UCSD-AML1 (cell line): ENCODE results near the gene RPP40.
"Not testable (repeated sequence)": the region's sequence is repeated elsewhere in the genome, so short reads cannot be mapped to it uniquely, and the experiment has no call there.

Experiments
- DNase-seq: peaks from one replicate; lab custom pipeline; 2025; ENCODE audit not compliant: unreplicated experiment; lab: John Stamatoyannopoulos, UW

The RPP40 gene, protein sequence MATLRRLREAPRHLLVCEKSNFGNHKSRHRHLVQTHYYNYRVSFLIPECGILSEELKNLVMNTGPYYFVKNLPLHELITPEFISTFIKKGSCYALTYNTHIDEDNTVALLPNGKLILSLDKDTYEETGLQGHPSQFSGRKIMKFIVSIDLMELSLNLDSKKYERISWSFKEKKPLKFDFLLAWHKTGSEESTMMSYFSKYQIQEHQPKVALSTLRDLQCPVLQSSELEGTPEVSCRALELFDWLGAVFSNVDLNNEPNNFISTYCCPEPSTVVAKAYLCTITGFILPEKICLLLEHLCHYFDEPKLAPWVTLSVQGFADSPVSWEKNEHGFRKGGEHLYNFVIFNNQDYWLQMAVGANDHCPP

DNA sequence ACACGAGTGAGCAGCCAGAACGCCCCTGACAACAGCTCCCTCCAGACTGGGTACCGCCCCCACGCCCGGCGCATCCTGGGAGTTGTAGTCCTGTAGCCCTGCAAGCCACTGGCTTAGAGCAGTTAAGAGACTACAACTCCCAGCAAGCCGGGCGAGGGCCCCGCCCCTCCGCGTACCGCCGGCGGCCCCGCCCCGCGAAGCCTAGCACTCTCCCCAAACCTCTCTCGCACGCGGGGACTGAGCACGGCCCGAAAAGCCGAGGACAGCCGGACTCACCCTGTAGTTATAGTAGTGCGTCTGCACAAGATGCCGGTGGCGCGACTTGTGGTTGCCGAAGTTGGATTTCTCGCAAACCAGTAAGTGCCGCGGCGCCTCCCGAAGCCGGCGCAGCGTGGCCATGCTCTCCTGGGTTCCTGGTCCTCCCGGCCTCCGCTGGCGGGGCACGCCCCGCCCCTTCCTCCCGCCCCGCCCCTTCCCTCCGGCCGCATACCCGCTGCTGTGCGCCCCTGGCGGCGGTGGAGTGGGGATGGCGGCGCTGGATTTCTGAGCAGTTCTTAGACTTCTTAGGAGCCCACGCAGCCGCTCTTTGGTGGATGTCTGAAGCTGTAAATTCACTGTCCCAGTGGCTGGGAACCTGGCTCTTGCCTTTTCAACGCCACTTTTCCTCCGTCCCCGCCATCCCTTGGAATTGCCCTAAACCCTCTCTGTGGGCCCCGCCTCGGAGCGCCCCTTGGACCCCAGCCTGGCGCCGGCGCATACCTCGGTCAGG lies at the start of gene RPP40:
Gene RPP40, minus strand, starts transcription at position 434 of the 769 bp plus-strand sequence. Its CDS starts 35 bp downstream, at position 399.
- DNase-seq: peak; percentile 98

GRCh38 chr6:5053038-5053437 lies 49.2 kb upstream of the RPP40 start:
- DNase-seq: no peak

- no peak for DNase-seq
Measured at GRCh38 chr6:5051394-5051793, 47.6 kb upstream of the RPP40 start.

DNA sequence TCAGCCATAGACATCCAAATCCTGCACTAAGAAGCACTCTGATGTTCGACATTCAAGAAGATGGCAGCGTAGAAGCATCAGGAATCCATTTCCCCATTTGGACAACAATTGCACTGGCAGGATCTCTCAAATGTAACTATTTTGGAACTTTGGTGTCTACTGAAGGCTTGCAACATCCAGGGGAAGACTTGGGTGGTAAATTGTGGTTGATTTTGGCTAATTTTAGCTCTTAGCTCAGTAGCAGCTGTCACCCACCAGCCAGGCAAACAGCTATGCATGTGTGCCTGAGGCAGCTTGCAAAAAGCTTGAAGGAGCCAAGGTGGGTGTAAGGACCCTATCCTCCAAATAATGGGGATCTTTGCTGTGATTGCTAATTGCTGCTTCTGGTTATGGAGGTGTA lies 46.2 kb upstream of the RPP40 start:
- DNase-seq: no peak

- DNase-seq: no peak
Measured at GRCh38 chr6:5046430-5046829, 42.6 kb upstream of the RPP40 start.

DNA sequence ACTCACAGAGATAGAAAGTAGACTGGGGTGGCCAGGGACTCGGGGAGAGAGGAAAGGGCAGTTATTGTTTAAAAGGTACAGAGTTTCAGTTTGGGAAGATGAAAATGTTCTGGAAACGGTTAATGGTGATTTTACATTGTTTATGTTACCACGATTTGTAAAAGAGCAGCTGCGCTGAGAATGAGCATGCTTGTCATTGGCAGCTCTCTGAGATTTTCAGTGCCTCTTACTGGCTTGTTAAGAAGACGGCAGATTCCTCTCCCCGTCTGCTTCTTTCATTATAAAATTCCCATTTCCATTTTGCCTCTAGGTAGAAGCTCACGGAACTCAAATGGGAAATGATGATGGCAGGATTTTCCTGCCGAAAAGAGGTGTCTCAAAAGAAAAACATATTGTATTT lies 41.6 kb upstream of the RPP40 start:
- DNase-seq: no peak

- no peak for DNase-seq
Measured at GRCh38 chr6:5044866-5045265, 41.0 kb upstream of the RPP40 start.

DNA sequence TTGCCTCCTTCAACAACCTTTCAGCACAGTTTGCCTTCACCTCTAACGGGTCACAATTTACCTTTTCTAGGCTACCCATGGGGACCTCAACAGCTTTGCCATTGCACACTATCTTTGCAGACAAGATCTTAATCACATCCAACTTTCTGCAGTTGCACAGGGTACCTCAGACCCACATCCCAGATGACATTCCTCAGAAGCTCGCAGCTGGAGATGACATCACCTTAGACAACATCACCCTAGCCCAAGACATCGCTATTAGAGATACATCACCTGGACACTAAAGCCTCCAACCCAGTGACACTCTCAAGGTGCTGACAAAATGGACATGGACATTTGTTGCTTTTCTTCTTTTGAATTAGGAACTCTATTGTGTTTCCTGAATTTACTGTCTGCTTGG lies 38.6 kb upstream of the RPP40 start:
- DNase-seq: no peak

DNA sequence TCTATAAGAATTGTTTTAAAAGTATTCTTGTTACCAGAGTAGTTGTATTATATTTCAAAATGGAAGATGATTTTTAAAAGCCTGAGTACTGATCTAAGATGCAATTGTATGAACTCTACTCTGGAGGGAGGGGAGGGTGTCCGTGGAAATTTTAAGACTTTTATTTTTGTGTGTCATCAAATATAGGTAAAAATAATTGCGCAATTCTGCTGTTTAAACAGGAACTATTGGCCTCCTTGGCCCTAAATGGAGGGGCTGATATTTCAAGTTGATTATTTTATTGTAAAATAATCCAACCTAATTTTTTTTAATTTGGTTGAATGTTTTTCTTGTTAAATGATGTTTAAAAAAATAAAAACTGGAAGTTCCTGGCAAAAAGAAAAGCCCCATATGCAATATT lies 38.1 kb upstream of the RPP40 start:
- no peak for DNase-seq

DNA sequence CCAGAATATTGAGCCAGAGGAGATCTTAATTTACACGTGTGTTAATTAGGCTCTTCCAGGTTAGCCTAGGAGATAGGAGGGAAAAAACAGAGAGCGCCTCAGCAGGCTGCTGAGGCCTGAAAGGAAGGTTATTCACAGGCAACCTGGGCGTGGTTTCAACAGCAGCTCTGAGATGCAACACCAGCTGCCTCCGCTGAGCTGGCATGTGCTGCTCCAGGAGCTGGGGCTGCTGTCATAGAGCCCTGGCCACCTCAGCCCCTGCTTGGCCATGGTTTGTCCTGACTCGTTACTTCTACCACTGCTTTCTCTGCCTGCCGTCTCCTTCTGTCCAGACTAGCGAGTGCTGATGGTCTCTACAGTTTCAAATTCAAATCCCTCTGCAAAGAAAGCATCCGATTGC lies 32.4 kb upstream of the RPP40 start:
- no peak for DNase-seq

DNA sequence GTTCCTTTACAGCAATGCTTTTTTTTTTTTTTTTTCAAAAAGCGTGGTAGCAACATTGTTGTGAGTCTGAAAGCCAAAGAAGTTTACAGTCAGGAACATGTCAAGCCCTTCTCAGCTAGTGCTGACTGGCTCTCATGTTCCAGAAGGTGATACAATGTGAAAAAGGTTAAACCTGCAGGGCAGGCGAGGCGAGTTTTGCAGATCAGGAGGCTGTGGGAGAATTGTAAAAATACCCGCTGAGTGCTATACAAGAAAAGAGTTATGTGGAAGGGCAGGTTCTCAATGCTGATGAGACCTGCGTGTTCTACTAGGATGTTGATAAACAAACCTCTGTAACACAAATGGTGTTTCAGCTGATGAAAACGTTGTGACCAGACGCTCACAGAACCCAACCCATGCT lies 30.9 kb upstream of the RPP40 start:
- DNase-seq: no peak

DNA sequence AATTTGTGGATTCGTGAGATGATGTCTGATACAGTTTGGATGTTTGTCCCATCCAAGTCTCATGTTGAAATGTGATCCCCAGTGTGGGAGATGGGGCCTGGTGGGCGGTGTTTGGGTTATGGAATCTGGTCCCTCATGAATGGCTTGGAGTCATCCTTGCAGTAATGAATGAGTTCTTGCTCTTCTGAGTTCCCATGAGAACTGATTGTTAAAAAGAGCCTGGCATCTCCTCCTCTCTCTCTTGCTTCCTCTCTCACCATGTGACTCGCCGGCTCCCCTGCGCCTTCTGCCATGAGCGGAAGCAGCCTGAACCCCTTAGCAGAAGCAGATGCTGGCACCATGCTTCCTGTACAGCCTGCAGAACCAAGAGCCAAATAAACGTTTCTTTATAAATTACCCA lies 30.5 kb upstream of the RPP40 start:
- peak; percentile 59 for DNase-seq

DNA sequence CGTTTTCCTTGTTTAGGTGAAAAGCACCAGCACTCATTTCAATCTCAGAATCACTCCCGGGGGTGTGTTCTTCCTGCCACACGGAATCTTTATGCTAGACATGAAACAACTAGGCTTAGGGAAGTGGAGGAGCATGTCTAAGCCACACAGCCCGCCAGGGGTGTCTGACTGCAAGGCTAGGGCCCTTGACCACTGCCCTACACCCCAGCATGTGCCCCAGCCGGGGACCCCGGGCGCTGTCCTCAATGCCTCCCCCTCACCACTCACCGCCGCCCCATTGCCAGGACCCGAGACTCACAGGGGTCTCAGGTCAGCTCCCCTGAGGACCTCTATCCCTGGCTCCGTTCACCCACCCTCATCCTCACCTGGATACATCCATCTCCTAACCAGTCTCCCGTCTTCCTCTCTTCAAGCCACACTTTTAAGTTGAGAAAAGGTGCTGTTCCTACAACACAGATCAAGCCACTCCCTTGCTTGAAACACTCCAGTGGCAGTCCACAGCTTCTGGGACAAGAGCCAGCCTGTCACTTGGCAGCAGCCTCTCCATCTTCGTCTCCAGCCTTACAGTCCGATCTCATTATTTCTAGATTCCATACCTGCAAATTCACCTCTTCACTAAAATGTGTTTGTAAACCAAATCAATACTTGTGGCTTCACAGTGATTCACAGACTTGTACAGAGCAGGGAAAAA lies 29.5 kb upstream of the RPP40 start:
- not testable (repeated sequence) for DNase-seq

DNA sequence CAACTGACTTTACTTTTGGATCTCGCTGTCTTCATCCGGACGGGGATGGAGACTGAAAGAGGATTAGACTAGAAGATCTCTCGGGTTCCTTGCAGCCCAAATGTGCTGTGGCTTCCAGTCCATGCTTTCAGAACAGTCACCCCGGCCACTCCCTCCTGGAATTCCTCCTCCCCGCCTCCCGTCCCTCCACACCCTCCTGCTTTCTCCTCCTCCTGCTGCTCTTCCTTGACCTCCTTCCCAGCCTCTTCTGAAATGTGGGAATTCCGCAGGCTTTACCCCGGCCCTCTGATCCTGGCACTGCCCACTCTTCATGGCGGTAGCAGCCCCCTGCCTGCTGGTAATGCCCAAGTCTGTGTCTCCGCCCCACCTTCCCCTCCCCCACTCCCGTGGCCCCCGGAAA lies 28.9 kb upstream of the RPP40 start:
- not testable (repeated sequence) for DNase-seq

- no peak for DNase-seq
Measured at GRCh38 chr6:5031150-5031549, 27.3 kb upstream of the RPP40 start.

DNA sequence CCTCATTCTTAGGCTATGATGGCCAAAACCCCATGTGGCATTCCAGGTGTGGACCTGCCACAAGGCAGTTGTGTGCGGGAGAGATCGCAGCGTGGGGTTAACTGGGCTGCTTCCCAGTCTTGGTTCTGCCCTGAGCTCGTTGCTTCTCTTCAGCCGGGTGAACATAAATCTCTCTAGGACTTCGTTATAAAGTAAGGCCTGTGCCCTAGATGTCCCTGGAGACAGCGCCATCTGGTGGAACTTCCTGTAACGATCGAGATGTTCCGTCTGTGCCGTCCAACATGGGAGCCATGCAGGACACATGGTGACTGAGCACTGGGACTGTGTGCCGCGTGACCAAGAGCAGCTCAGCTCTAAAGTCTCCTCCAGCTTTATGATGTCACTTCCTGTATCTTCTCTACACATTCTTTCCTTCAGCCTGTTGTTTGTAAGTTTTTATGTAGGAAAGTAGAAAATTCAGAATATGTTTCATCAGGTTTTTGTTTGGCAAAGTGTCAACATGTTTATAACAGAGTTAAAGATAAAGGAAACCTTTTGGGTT lies 26.8 kb upstream of the RPP40 start:
- DNase-seq: peak; percentile 87

GRCh38 chr6:5029609-5030008 lies 25.8 kb upstream of the RPP40 start:
- no peak for DNase-seq

DNA sequence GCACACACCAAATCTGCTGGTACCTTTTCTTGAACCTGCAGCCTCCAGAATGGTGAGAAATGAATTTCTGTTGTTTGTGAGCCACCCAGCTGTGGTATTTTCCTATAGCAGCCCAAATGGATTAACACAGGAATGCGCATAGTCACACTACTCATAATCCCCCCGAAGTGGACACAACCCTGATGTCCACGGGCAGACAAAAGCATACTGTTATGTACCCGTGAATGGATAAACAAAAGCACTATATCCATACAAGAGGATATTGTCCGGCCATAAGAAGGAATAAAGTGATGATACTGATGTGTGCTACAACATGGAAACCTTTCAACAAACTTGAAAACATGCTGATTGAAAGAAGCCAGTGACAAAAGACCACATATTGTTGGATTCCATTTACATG lies 25.1 kb upstream of the RPP40 start:
- DNase-seq: no peak

- no peak for DNase-seq
Measured at GRCh38 chr6:5028301-5028700, 24.5 kb upstream of the RPP40 start.

DNA sequence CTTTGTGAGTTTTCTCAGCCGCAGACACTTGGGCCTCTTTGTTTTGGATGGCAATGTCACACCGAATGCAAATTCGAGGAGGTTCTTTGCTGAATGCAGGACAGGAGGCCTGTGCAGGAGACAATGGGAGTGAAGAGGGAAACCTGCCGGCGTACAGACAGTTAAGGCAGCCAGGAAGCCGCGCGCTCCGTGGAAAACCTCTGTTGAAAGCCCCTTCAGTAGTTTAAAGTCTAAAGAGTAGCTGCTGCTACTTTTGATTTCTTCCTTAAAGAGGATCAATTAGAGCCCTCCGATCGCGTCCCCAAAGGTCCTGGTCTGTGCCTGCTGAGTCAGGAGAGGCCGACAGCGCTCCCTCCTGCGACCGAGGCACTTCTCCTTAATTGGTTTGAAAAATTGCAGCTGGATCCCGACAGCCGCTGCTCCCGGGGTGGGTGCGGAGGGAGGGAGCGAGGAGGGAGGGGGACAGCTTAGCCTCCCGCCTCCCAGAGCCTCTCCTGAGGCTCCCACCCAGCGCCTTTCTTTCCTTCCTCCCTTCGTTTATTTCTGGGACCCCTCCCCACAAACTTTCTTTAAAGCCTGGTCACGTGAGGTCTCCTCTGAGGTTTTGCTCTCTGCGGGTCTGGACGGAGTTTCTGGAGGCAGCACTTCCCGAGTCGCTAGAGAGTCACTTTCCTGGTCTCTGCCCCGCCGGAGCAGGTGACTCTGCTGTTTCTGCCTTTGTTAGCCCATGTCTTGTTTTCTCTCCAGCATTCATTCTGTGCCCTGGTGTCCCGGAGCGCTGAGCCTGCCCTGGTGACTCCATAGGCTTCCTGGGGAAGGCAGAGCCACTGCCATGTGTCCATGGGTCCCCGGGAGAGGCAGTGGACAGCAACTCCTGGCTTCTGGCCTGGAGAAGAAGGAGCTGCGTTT lies 22.3 kb upstream of the RPP40 start:
- peak; percentile 76 for DNase-seq

- no peak for DNase-seq
Measured at GRCh38 chr6:5023923-5024322, 20.1 kb upstream of the RPP40 start.
